H9 (cell line): Measurements from ENCODE around the gene SPATA2L. TPM values are rescaled to one million over a fixed set of nuclear protein-coding genes. Genes with fewer than 3 reads are reported as not detected.

ENCODE experiments used
- DNase-seq: peaks from one replicate; pipeline ENCODE4 v3.0.0-alpha.2; 2017
- H2AFZ ChIP-seq: one replicate; pipeline ENCODE4 v1.6.1; 2013; ENCODE audit warnings: mild to moderate bottlenecking, low read length, control low read depth, moderate library complexity
- H2AK5ac ChIP-seq: 2 replicates; pipeline ENCODE4 v1.6.1; 2013; ENCODE audit warnings: low read length, control low read depth, mixed read lengths; ENCODE audit not compliant: insufficient read length
- H2BK120ac ChIP-seq: one replicate; pipeline ENCODE4 v1.6.1; 2013; ENCODE audit warnings: low read depth, mild to moderate bottlenecking, low read length, control low read depth, inconsistent platforms; ENCODE audit not compliant: poor library complexity, severe bottlenecking
- H2BK12ac ChIP-seq: 2 replicates; pipeline ENCODE4 v1.6.1; 2013; ENCODE audit warnings: low read length, control low read depth, mixed read lengths, low read depth; ENCODE audit not compliant: insufficient read length
- H2BK15ac ChIP-seq: 2 replicates; pipeline ENCODE4 v1.6.1; 2013; ENCODE audit warnings: low read depth, low read length, control low read depth
- H2BK20ac ChIP-seq: one replicate; pipeline ENCODE4 v1.6.1; 2013; ENCODE audit warnings: low read depth, mild to moderate bottlenecking, low read length, control low read depth, inconsistent platforms; ENCODE audit not compliant: poor library complexity, severe bottlenecking
- H2BK5ac ChIP-seq: 2 replicates; pipeline ENCODE4 v1.6.1; 2013; ENCODE audit warnings: low read length, control low read depth, mixed read lengths; ENCODE audit not compliant: insufficient read length
- H3K14ac ChIP-seq: 2 replicates; pipeline ENCODE4 v1.6.1; 2013; ENCODE audit warnings: low read length, control low read depth; ENCODE audit not compliant: insufficient read depth
- H3K18ac ChIP-seq: 2 replicates; pipeline ENCODE4 v1.6.1; 2013; ENCODE audit warnings: low read depth, mild to moderate bottlenecking, mixed read lengths, low read length, control low read depth; ENCODE audit not compliant: insufficient read length
- H3K23ac ChIP-seq: 2 replicates; pipeline ENCODE4 v1.6.1; 2013; ENCODE audit warnings: low read length, control low read depth, mixed read lengths, low read depth; ENCODE audit not compliant: insufficient read length
- H3K23me2 ChIP-seq: 2 replicates; pipeline ENCODE4 v1.6.1; 2013; ENCODE audit warnings: low read depth, mild to moderate bottlenecking, mixed read lengths, low read length, control low read depth; ENCODE audit not compliant: insufficient read length, poor library complexity, severe bottlenecking
- H3K27ac ChIP-seq: 2 replicates; pipeline ENCODE4 v1.5.1; 2013; ENCODE audit warnings: low read length, control low read depth, mixed read lengths, low read depth; ENCODE audit not compliant: insufficient read length
- H3K27me3 ChIP-seq: 2 replicates; pipeline ENCODE4 v1.6.1; 2013; ENCODE audit warnings: low read length, control low read depth, inconsistent platforms; ENCODE audit not compliant: insufficient read depth
- H3K4ac ChIP-seq: 2 replicates; pipeline ENCODE4 v1.6.1; 2013; ENCODE audit warnings: low read depth, mild to moderate bottlenecking, control low read depth, inconsistent platforms, low read length, moderate library complexity
- H3K4me1 ChIP-seq: 2 replicates; pipeline ENCODE4 v1.6.1; 2013; ENCODE audit warnings: low read length, control low read depth, inconsistent platforms; ENCODE audit not compliant: insufficient read depth
- H3K4me2 ChIP-seq: 2 replicates; pipeline ENCODE4 v1.6.1; 2013; ENCODE audit warnings: low read length, control low read depth, mixed read lengths; ENCODE audit not compliant: insufficient read length, insufficient read depth
- H3K56ac ChIP-seq: 2 replicates; pipeline ENCODE4 v1.6.1; 2013; ENCODE audit warnings: low read depth, mild to moderate bottlenecking, mixed read lengths, low read length, control low read depth; ENCODE audit not compliant: insufficient read length
- H3K79me1 ChIP-seq: 2 replicates; pipeline ENCODE4 v1.6.1; 2013; ENCODE audit warnings: low read depth, mild to moderate bottlenecking, moderate library complexity, low read length, control low read depth, inconsistent platforms; ENCODE audit not compliant: insufficient read depth, poor library complexity, severe bottlenecking
- H3K79me2 ChIP-seq: 2 replicates; pipeline ENCODE4 v1.6.1; 2013; ENCODE audit warnings: low read length, control low read depth, inconsistent platforms; ENCODE audit not compliant: insufficient read depth
- H3K9ac ChIP-seq: 2 replicates; pipeline ENCODE4 v1.6.1; 2013; ENCODE audit warnings: low read length, control low read depth, mixed read lengths; ENCODE audit not compliant: insufficient read length; ENCODE audit errors: extremely low read depth
- H3K9me3 ChIP-seq: one replicate; pipeline ENCODE4 v1.6.1; 2013; ENCODE audit warnings: low read depth, low read length, inconsistent platforms; ENCODE audit not compliant: control insufficient read depth
- H3T11ph ChIP-seq: one replicate; pipeline ENCODE4 v1.6.1; 2013; ENCODE audit warnings: mild to moderate bottlenecking, low read length, control low read depth, inconsistent platforms
- H4K20me1 ChIP-seq: one replicate; pipeline ENCODE4 v1.6.1; 2013; ENCODE audit not compliant: control insufficient read depth, insufficient read length, insufficient read depth
- H4K5ac ChIP-seq: 2 replicates; pipeline ENCODE4 v1.6.1; 2013; ENCODE audit warnings: low read depth, mild to moderate bottlenecking, mixed read lengths, low read length, control low read depth; ENCODE audit not compliant: insufficient read length
- H4K8ac ChIP-seq: replicated peaks from 2 replicates; pipeline ENCODE4 v1.6.1; 2013; ENCODE audit warnings: low read length, control low read depth, mixed read lengths, low read depth; ENCODE audit not compliant: insufficient read length
- H4K91ac ChIP-seq: 2 replicates; pipeline ENCODE4 v1.6.1; 2013; ENCODE audit warnings: low read depth, mild to moderate bottlenecking, moderate library complexity, mixed read lengths, low read length, control low read depth; ENCODE audit not compliant: insufficient read length
- H3K27ac Mint-ChIP-seq, 3 experiments: 2 replicates in 2 of 3; 3 replicates in 1 of 3; pipeline ENCODE4 v1.8.0; 2020 to 2021; ENCODE audit warnings: mixed read lengths in 3 of 3, mild to moderate bottlenecking in 1 of 3, moderate library complexity in 1 of 3
- H3K27me3 Mint-ChIP-seq: 2 replicates; pipeline ENCODE4 v1.8.0; 2021; ENCODE audit warnings: low read depth, mild to moderate bottlenecking, moderate library complexity, mixed read lengths
- H3K36me3 Mint-ChIP-seq, 3 experiments: 2 replicates in 2 of 3; 3 replicates in 1 of 3; pipeline ENCODE4 v1.8.0; 2020 to 2021; ENCODE audit warnings: low read depth in 3 of 3, mixed read lengths in 3 of 3; ENCODE audit not compliant: insufficient read depth in 1 of 3
- H3K4me1 Mint-ChIP-seq, 2 experiments: 2 replicates each; pipeline ENCODE4 v1.8.0; 2020; ENCODE audit warnings: mixed read lengths in 2 of 2
- H3K4me3 Mint-ChIP-seq, 2 experiments: 2 replicates in 1 of 2; 3 replicates in 1 of 2; pipeline ENCODE4 v1.8.0; 2020 to 2021; ENCODE audit warnings: mild to moderate bottlenecking in 2 of 2, mixed read lengths in 2 of 2, moderate library complexity in 1 of 2
- H3K9me3 Mint-ChIP-seq, 2 experiments: 2 replicates in 1 of 2; 3 replicates in 1 of 2; pipeline ENCODE4 v1.8.0; 2020; ENCODE audit warnings: mild to moderate bottlenecking in 2 of 2, mixed read lengths in 2 of 2, moderate library complexity in 1 of 2
- WGBS: extraction: QIAGEN DNeasy Blood & Tissue Kit; methylation state at CpG from one replicate; pipeline ENCODE4 v1.1.7; 2013; ENCODE audit warnings: missing lambda C conversion rate, low lambda C conversion rate, mixed read lengths; ENCODE audit not compliant: insufficient read length; ENCODE audit errors: extremely low coverage; 5-methylcytosine and 5-hydroxymethylcytosine counted together
- total RNA-seq: library from RNA; stranded (reverse); gene quantifications from 2 replicates; pipeline ENCODE4 v1.2.1, GENCODE V29; 2021
- TF ChIP-seq, protein P1 (sequence below): fragments of 200-600 bp; sonication (generic); conservative IDR thresholded peaks from 3 replicates; pipeline ENCODE4 v1.8.0; 2021; ENCODE audit warnings: antibody characterized with exemption, mild to moderate bottlenecking

The SPATA2L gene
- total RNA-seq, 1 experiment from 2014 or later = 27.1 TPM

DNA sequence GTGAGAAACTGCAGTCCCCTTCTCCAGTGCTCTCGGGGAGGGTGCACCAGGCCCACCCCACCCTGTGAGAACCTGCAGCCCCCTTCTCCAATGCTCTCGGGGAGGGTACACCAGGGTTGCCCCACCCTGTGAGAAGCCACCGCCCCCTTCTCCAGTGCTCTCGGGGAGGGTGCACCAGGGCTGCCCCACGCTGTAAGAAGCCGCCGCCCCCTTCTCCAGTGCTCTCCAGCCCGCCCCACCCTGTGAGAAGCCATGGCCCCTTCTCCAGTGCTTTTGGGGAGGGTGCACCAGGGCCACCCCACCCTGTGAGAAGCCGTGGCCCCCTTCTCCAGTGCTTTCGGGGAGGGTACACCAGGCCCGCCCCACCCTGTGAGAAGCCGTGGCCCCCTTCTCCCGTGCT is 31.8 kb downstream of the SPATA2L start:
- H3K4me1 Mint-ChIP-seq = no peaks in the 10 kb centered on the region
- no peak overlapping the region for H3K27ac ChIP-seq
- H2BK5ac ChIP-seq = no peak overlapping the region
- no peak overlapping the region for H3K4me2 ChIP-seq
- no peaks in the 10 kb centered on the region for H3K27me3 ChIP-seq
- H3K27ac Mint-ChIP-seq = no peak overlapping the region
- no peaks in the 10 kb centered on the region for H3K4me1 ChIP-seq
- no peaks in the 10 kb centered on the region for H3K79me2 ChIP-seq
- H3K23me2 ChIP-seq = no peaks in the 10 kb centered on the region
- no peaks in the 10 kb centered on the region for H3K79me1 ChIP-seq
- peaks cover 10% of the 10 kb centered on the region for H3K9me3 ChIP-seq
- H3K56ac ChIP-seq = no peak overlapping the region
- peaks cover 3% of the 10 kb centered on the region for H3K27me3 Mint-ChIP-seq
- H2BK12ac ChIP-seq = no peak overlapping the region
- no peak overlapping the region for H2AK5ac ChIP-seq
- no peak overlapping the region for H2BK120ac ChIP-seq
- no peak overlapping the region for H2BK20ac ChIP-seq
- H3K9me3 Mint-ChIP-seq = peaks cover 34 to 35% of the 10 kb centered on the region in 2 experiments
- H2AFZ ChIP-seq = no peak overlapping the region
- no peak overlapping the region for H3T11ph ChIP-seq
- H3K18ac ChIP-seq = no peak overlapping the region
- no peak overlapping the region for H4K91ac ChIP-seq
- no peak for DNase-seq
- H4K8ac ChIP-seq = no peak overlapping the region
- H3K9ac ChIP-seq = no peak overlapping the region
- peaks cover 28 to 36% (median 35%) of the 10 kb centered on the region in 3 experiments for H3K36me3 Mint-ChIP-seq
- H4K5ac ChIP-seq = no peak overlapping the region
- no peak overlapping the region for H3K14ac ChIP-seq
- TF ChIP-seq, protein P1, sequence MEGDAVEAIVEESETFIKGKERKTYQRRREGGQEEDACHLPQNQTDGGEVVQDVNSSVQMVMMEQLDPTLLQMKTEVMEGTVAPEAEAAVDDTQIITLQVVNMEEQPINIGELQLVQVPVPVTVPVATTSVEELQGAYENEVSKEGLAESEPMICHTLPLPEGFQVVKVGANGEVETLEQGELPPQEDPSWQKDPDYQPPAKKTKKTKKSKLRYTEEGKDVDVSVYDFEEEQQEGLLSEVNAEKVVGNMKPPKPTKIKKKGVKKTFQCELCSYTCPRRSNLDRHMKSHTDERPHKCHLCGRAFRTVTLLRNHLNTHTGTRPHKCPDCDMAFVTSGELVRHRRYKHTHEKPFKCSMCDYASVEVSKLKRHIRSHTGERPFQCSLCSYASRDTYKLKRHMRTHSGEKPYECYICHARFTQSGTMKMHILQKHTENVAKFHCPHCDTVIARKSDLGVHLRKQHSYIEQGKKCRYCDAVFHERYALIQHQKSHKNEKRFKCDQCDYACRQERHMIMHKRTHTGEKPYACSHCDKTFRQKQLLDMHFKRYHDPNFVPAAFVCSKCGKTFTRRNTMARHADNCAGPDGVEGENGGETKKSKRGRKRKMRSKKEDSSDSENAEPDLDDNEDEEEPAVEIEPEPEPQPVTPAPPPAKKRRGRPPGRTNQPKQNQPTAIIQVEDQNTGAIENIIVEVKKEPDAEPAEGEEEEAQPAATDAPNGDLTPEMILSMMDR = no peak
- no peak overlapping the region for H2BK15ac ChIP-seq
- no peak overlapping the region for H3K23ac ChIP-seq
- no peaks in the 10 kb centered on the region for H4K20me1 ChIP-seq
- H3K4me3 Mint-ChIP-seq = no peak overlapping the region
- WGBS = no CpG with 5 or more reads among the region's 13 CpGs
- H3K4ac ChIP-seq = no peak overlapping the region
